ENCODE measurements around the gene PGA5.

GRCh38 chr11:61265357-61265756 lies 24.4 kb downstream of the PGA5 start:
- TF ChIP-seq TAF1 (IDR thresholded peaks at IDR 0.05; ENCODE audit: low read depth, low read length) (no peak), POLR2AphosphoS5 (IDR thresholded peaks at IDR 0.05; ENCODE audit: low read depth, low read length) (no peak), POLR2A (IDR thresholded peaks at IDR 0.05; ENCODE audit: low read depth, low read length) (no peak), SPI1 (IDR thresholded peaks at IDR 0.05; ENCODE audit: low read depth, low read length) (no peak), PAX5 (IDR thresholded peaks at IDR 0.05; ENCODE audit: insufficient read depth, low read length, severe bottlenecking) (no peak)

Data from GM12891 (cell line).